WTC11 (cell line): ENCODE results near the gene TMEM234. TPM values are rescaled to one million over a fixed set of nuclear protein-coding genes. Genes with fewer than 3 reads are reported as not detected.

Experiments
- ATAC-seq: fragments of 200-7000 bp; cut with Tn5 transposase; 2 replicates; pipeline ENCODE4 v1.10.0; 2021; ENCODE audit warnings: mild to moderate bottlenecking, moderate library complexity
- CTCF ChIA-PET: fragments of 300-600 bp; sonication (Branson Sonifier 250); formaldehyde crosslinking; loops from one replicate; lab custom pipeline; 2021; ENCODE audit warnings: antibody characterized with exemption; lab: Charles Lee
- POLR2A ChIA-PET: fragments of 350-600 bp; sonication (Branson Sonifier 250); formaldehyde crosslinking; loops from one replicate; lab custom pipeline; 2021; ENCODE audit warnings: antibody characterized with exemption; lab: Charles Lee
- DNase-seq: peaks from one replicate; pipeline ENCODE4 v3.0.0; 2021; ENCODE audit warnings: low spot score
- H3K27ac Mint-ChIP-seq: 2 replicates; pipeline ENCODE4 v1.8.0; 2021; ENCODE audit warnings: mixed read lengths
- H3K27me3 Mint-ChIP-seq: 2 replicates; pipeline ENCODE4 v1.8.0; 2021; ENCODE audit warnings: low read depth, mild to moderate bottlenecking, moderate library complexity, mixed read lengths
- H3K36me3 Mint-ChIP-seq: 2 replicates; pipeline ENCODE4 v1.8.0; 2021; ENCODE audit warnings: mixed read lengths
- H3K4me1 Mint-ChIP-seq: 2 replicates; pipeline ENCODE4 v1.8.0; 2022; ENCODE audit warnings: mixed read lengths
- H3K4me3 Mint-ChIP-seq: 2 replicates; pipeline ENCODE4 v1.8.0; 2021; ENCODE audit warnings: mild to moderate bottlenecking, moderate library complexity, mixed read lengths
- H3K9me3 Mint-ChIP-seq: 2 replicates; pipeline ENCODE4 v1.8.0; 2021; ENCODE audit warnings: mixed read lengths
- CREM ChIP-seq: sonication (generic); formaldehyde crosslinking; IDR thresholded peaks from 2 replicates; pipeline ENCODE4 v1.8.1; 2022; ENCODE audit warnings: mild to moderate bottlenecking, missing genetic modification reagents, moderate library complexity
- ELF4 ChIP-seq: sonication (generic); formaldehyde crosslinking; IDR thresholded peaks from 2 replicates; pipeline ENCODE4 v1.8.1; 2022; ENCODE audit warnings: low read depth, mild to moderate bottlenecking, moderate library complexity, missing genetic modification reagents
- FOXP1 ChIP-seq: sonication (generic); formaldehyde crosslinking; IDR thresholded peaks from 2 replicates; pipeline ENCODE4 v1.8.0; 2022; ENCODE audit warnings: missing genetic modification reagents, mild to moderate bottlenecking, moderate library complexity, borderline replicate concordance
- GRHL2 ChIP-seq: fragments of 250-450 bp; sonication (Bioruptor Pico); IDR thresholded peaks from 2 replicates; pipeline ENCODE4 v1.8.0; 2022; ENCODE audit warnings: mild to moderate bottlenecking, moderate library complexity; ENCODE audit not compliant: insufficient replicate concordance, severe bottlenecking
- IRF2 ChIP-seq: sonication (generic); formaldehyde crosslinking; IDR thresholded peaks from 2 replicates; pipeline ENCODE4 v1.8.0; 2022; ENCODE audit warnings: low read depth, missing genetic modification reagents, borderline replicate concordance
- NFE2L1 ChIP-seq: sonication (generic); formaldehyde crosslinking; IDR thresholded peaks from 2 replicates; pipeline ENCODE4 v1.8.1; 2023; ENCODE audit warnings: missing genetic modification reagents
- RELA ChIP-seq: sonication (generic); formaldehyde crosslinking; IDR thresholded peaks from 2 replicates; pipeline ENCODE4 v1.8.1; 2022; ENCODE audit warnings: missing genetic modification reagents, mild to moderate bottlenecking, borderline replicate concordance
- SMAD4 ChIP-seq: sonication (generic); formaldehyde crosslinking; IDR thresholded peaks from 2 replicates; pipeline ENCODE4 v1.8.0; 2022; ENCODE audit warnings: mild to moderate bottlenecking, missing genetic modification reagents
- ZNF121 ChIP-seq: sonication (generic); formaldehyde crosslinking; IDR thresholded peaks from 2 replicates; pipeline ENCODE4 v1.8.0; 2023; ENCODE audit warnings: missing genetic modification reagents
- ZNF232 ChIP-seq: sonication (generic); formaldehyde crosslinking; IDR thresholded peaks from 2 replicates; pipeline ENCODE4 v1.8.0; 2022; ENCODE audit warnings: mild to moderate bottlenecking, missing genetic modification reagents
- ZNF263 ChIP-seq: sonication (generic); formaldehyde crosslinking; IDR thresholded peaks from 2 replicates; pipeline ENCODE4 v1.8.1; 2022; ENCODE audit warnings: low read depth, mild to moderate bottlenecking, moderate library complexity, missing genetic modification reagents
- ZNF416 ChIP-seq: fragments of 250-450 bp; sonication (Bioruptor Pico); IDR thresholded peaks from 2 replicates; pipeline ENCODE4 v1.9.0; 2021; ENCODE audit warnings: mild to moderate bottlenecking, inconsistent platforms
- total RNA-seq: library from RNA; stranded (reverse); gene quantifications from 3 replicates; pipeline ENCODE4 v1.2.3, GENCODE V29; 2021
- TF ChIP-seq, protein P1 (sequence below): sonication (generic); formaldehyde crosslinking; IDR thresholded peaks from 2 replicates; pipeline ENCODE4 v1.8.0; 2022; ENCODE audit warnings: missing genetic modification reagents
- TF ChIP-seq, protein P2 (sequence below): sonication (generic); formaldehyde crosslinking; IDR thresholded peaks from 2 replicates; pipeline ENCODE4 v1.8.0; 2022; ENCODE audit warnings: mild to moderate bottlenecking, missing genetic modification reagents
- TF ChIP-seq, protein P3 (sequence below): fragments of 250-450 bp; sonication (Bioruptor Pico); IDR thresholded peaks from 2 replicates; pipeline ENCODE4 v2.1.2; 2022; ENCODE audit warnings: mild to moderate bottlenecking, moderate library complexity
- TF ChIP-seq, protein P4 (sequence below): sonication (generic); formaldehyde crosslinking; IDR thresholded peaks from 2 replicates; pipeline ENCODE4 v1.8.1; 2022; ENCODE audit warnings: mild to moderate bottlenecking, moderate library complexity, missing genetic modification reagents
- TF ChIP-seq, protein P5 (sequence below): fragments of 250-450 bp; sonication (Bioruptor Pico); IDR thresholded peaks from 2 replicates; pipeline ENCODE4 v1.9.0; 2021; ENCODE audit warnings: mild to moderate bottlenecking
- TF ChIP-seq, protein P6 (sequence below): fragments of 200-600 bp; IDR thresholded peaks from 2 replicates; pipeline ENCODE4 v1.8.0; 2022; ENCODE audit warnings: antibody characterized with exemption
- TF ChIP-seq, protein P7 (sequence below): sonication (generic); formaldehyde crosslinking; IDR thresholded peaks from 2 replicates; pipeline ENCODE4 v1.8.0; 2023; ENCODE audit warnings: missing genetic modification reagents

The TMEM234 gene
- total RNA-seq, 1 experiment from 2014 or later, result 11.9 TPM

DNA sequence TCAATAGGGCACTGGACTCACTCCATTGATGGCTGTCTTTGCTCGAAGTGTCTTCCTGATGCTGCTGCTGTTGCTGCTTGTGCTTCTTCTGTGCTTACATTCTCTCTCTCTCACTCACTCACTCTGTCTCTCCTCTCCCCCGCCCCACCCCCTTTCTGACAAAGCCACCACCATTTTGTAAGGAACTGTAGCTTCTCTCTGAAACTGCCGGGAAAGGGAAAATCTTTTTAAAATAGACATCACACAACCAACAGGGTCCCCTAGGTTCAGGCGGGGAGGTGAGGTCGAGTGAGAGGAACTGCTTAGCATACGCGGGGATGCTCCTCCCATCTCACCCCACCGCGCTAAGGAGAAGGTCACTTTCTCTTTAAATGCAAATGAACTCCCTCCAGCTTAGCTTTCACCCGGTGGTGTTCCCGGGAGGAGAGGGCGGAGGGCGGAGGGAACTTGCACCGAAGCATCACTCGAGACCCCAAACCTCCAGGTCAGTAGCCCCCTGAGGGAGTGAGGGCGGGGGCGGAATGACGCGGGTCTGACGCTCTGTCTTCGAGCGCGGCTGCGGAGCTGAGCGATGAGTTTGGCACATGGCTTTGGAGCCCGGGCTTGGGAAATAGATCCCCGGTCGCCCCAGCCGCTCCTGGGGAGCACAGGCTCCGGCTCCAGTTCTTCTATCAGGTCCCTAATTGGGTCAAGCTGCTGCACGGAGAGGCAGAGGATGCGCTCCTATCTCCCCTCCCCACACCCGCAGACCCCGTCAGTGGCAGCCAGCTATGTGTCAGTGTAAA, 21.7 kb downstream of the TMEM234 start, which contains the start of gene CCDC28B:
CCDC28B (plus strand) TSS at position 370 of the 785 bp plus-strand sequence. CDS start 1,341 bp downstream, outside the sequence.
- POLR2A ChIA-PET, result interaction anchor here (0.5 to 2.8 kb wide), 10 partner anchors 15 to 235 kb away, joined by 3 to 11 read pairs (median 6); partner anchors contain the start of genes KPNA6, MARCKSL1, TMEM39B and TXLNA
- DNase-seq (peak; percentile 71), ATAC-seq (peak; percentile 71)
- TF ChIP-seq ZNF263 (0 out of 2 replicates have a peak, but pooled peaks have one; percentile 38), IRF2 (CRISPR knock-in tag) (no peak), GRHL2 (no peak), ZNF232 (CRISPR knock-in tag) (0 out of 2 replicates have a peak, but pooled peaks have one; percentile 41), ZNF416 (CRISPR knock-in tag) (0 out of 2 replicates have a peak, but pooled peaks have one; percentile 64), CREM (peak; percentile 51; the same call in 1 of the 2 replicates), ELF4 (CRISPR knock-in tag) (no peak), FOXP1 (CRISPR knock-in tag) (peak; percentile 67; the same call in 1 of the 2 replicates), ZNF121 (CRISPR knock-in tag) (peak; percentile 92)
- TF ChIP-seq, protein P1, sequence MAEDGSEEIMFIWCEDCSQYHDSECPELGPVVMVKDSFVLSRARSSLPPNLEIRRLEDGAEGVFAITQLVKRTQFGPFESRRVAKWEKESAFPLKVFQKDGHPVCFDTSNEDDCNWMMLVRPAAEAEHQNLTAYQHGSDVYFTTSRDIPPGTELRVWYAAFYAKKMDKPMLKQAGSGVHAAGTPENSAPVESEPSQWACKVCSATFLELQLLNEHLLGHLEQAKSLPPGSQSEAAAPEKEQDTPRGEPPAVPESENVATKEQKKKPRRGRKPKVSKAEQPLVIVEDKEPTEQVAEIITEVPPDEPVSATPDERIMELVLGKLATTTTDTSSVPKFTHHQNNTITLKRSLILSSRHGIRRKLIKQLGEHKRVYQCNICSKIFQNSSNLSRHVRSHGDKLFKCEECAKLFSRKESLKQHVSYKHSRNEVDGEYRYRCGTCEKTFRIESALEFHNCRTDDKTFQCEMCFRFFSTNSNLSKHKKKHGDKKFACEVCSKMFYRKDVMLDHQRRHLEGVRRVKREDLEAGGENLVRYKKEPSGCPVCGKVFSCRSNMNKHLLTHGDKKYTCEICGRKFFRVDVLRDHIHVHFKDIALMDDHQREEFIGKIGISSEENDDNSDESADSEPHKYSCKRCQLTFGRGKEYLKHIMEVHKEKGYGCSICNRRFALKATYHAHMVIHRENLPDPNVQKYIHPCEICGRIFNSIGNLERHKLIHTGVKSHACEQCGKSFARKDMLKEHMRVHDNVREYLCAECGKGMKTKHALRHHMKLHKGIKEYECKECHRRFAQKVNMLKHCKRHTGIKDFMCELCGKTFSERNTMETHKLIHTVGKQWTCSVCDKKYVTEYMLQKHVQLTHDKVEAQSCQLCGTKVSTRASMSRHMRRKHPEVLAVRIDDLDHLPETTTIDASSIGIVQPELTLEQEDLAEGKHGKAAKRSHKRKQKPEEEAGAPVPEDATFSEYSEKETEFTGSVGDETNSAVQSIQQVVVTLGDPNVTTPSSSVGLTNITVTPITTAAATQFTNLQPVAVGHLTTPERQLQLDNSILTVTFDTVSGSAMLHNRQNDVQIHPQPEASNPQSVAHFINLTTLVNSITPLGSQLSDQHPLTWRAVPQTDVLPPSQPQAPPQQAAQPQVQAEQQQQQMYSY (CRISPR knock-in tag), result peak; percentile 92
- TF ChIP-seq, protein P2, sequence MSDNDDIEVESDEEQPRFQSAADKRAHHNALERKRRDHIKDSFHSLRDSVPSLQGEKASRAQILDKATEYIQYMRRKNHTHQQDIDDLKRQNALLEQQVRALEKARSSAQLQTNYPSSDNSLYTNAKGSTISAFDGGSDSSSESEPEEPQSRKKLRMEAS (CRISPR knock-in tag), result peak; percentile 76
- TF ChIP-seq, protein P3, sequence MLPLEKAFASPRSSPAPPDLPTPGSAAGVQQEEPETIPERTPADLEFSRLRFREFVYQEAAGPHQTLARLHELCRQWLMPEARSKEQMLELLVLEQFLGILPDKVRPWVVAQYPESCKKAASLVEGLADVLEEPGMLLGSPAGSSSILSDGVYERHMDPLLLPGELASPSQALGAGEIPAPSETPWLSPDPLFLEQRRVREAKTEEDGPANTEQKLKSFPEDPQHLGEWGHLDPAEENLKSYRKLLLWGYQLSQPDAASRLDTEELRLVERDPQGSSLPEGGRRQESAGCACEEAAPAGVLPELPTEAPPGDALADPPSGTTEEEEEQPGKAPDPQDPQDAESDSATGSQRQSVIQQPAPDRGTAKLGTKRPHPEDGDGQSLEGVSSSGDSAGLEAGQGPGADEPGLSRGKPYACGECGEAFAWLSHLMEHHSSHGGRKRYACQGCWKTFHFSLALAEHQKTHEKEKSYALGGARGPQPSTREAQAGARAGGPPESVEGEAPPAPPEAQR (CRISPR knock-in tag), result no peak
- TF ChIP-seq, protein P4, sequence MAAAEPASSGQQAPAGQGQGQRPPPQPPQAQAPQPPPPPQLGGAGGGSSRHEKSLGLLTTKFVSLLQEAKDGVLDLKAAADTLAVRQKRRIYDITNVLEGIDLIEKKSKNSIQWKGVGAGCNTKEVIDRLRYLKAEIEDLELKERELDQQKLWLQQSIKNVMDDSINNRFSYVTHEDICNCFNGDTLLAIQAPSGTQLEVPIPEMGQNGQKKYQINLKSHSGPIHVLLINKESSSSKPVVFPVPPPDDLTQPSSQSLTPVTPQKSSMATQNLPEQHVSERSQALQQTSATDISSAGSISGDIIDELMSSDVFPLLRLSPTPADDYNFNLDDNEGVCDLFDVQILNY (CRISPR knock-in tag), result 0 out of 2 replicates have a peak, but pooled peaks have one; percentile 36
- peaks cover 24% of the 10 kb centered on the region for H3K36me3 Mint-ChIP-seq
- peak within 1 kb of the TSS; percentile 69 for H3K27ac Mint-ChIP-seq
- peaks cover 40% of the 10 kb centered on the region for H3K4me1 Mint-ChIP-seq
- CTCF ChIA-PET, result interaction anchor here (0.6 to 3.5 kb wide), 10 partner anchors 10 to 509 kb away, joined by 3 to 27 read pairs (median 5); partner anchors contain the start of genes TMEM39B and TXLNA
- H3K9me3 Mint-ChIP-seq, result no peaks in the 10 kb centered on the region
- H3K27me3 Mint-ChIP-seq, result peaks cover 8% of the 10 kb centered on the region
- H3K4me3 Mint-ChIP-seq, result peak within 1 kb of the TSS; percentile 84

DNA sequence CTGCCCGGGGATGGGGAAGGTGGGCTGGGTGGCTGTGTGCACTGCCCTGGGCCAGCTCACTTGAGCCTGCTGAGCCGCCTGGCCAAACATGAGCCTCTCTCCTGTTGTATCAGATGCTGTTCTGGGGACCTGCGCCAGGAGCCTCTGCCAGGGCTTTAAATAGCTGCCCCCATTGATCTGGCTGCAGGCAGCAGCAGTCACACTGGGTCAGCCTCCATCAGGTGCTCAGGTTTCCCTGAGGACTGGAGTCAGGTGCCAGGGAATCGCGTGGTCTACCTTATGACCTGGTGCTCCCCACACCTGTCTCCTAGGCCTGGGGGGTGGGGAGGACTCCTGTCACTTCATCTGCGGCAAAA, 22.5 kb downstream of the TMEM234 start:
- Mint-ChIP-seq H3K27ac (no peak overlapping the region), H3K4me1 (peaks cover 37% of the 10 kb centered on the region), H3K36me3 (peaks cover 30% of the 10 kb centered on the region), H3K27me3 (peaks cover 8% of the 10 kb centered on the region), H3K9me3 (no peaks in the 10 kb centered on the region), H3K4me3 (peak overlapping the region; percentile 84)
- CTCF ChIA-PET, result interaction anchor here (1.4 to 3.5 kb wide), 5 partner anchors 16 to 410 kb away, joined by 3 to 27 read pairs (median 10); partner anchors contain the start of gene TMEM39B
- POLR2A ChIA-PET, result interaction anchor here (0.5 to 2.8 kb wide), 7 partner anchors 20 to 136 kb away, joined by 3 to 11 read pairs (median 5); partner anchors contain the start of genes KPNA6, MARCKSL1 and TXLNA
- ATAC-seq, result no peak
- DNase-seq, result no peak
- no peak for TF ChIP-seq NFE2L1
- no peak for TF ChIP-seq SMAD4 (CRISPR knock-in tag)
- TF ChIP-seq, protein P5, sequence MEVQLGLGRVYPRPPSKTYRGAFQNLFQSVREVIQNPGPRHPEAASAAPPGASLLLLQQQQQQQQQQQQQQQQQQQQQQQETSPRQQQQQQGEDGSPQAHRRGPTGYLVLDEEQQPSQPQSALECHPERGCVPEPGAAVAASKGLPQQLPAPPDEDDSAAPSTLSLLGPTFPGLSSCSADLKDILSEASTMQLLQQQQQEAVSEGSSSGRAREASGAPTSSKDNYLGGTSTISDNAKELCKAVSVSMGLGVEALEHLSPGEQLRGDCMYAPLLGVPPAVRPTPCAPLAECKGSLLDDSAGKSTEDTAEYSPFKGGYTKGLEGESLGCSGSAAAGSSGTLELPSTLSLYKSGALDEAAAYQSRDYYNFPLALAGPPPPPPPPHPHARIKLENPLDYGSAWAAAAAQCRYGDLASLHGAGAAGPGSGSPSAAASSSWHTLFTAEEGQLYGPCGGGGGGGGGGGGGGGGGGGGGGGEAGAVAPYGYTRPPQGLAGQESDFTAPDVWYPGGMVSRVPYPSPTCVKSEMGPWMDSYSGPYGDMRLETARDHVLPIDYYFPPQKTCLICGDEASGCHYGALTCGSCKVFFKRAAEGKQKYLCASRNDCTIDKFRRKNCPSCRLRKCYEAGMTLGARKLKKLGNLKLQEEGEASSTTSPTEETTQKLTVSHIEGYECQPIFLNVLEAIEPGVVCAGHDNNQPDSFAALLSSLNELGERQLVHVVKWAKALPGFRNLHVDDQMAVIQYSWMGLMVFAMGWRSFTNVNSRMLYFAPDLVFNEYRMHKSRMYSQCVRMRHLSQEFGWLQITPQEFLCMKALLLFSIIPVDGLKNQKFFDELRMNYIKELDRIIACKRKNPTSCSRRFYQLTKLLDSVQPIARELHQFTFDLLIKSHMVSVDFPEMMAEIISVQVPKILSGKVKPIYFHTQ (CRISPR knock-in tag), result no peak
- TF ChIP-seq, protein P3 (CRISPR knock-in tag), result no peak
- TF ChIP-seq RELA (CRISPR knock-in tag), result no peak
- TF ChIP-seq, protein P6, sequence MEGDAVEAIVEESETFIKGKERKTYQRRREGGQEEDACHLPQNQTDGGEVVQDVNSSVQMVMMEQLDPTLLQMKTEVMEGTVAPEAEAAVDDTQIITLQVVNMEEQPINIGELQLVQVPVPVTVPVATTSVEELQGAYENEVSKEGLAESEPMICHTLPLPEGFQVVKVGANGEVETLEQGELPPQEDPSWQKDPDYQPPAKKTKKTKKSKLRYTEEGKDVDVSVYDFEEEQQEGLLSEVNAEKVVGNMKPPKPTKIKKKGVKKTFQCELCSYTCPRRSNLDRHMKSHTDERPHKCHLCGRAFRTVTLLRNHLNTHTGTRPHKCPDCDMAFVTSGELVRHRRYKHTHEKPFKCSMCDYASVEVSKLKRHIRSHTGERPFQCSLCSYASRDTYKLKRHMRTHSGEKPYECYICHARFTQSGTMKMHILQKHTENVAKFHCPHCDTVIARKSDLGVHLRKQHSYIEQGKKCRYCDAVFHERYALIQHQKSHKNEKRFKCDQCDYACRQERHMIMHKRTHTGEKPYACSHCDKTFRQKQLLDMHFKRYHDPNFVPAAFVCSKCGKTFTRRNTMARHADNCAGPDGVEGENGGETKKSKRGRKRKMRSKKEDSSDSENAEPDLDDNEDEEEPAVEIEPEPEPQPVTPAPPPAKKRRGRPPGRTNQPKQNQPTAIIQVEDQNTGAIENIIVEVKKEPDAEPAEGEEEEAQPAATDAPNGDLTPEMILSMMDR, result no peak
- TF ChIP-seq, protein P7, sequence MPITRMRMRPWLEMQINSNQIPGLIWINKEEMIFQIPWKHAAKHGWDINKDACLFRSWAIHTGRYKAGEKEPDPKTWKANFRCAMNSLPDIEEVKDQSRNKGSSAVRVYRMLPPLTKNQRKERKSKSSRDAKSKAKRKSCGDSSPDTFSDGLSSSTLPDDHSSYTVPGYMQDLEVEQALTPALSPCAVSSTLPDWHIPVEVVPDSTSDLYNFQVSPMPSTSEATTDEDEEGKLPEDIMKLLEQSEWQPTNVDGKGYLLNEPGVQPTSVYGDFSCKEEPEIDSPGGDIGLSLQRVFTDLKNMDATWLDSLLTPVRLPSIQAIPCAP (CRISPR knock-in tag), result no peak
